ENCODE results near the gene PLOD2.

The PLOD2 gene

GRCh38 chr3:146181216-146181615, 20.2 kb upstream of the PLOD2 start:
- Histone ChIP-seq H3K4me3 (replicated peaks; ENCODE audit: insufficient read depth, low read length) (no peak overlapping the region), H3K27ac (replicated peaks) (no peak overlapping the region), H3K27me3 (ENCODE audit: insufficient read depth, poor library complexity, severe bottlenecking) (no peaks in the 10 kb centered on the region)
- no peak for TF ChIP-seq POLR2AphosphoS5 (IDR thresholded peaks at IDR 0.05; ENCODE audit: low read depth)
- TF ChIP-seq GABPA (IDR thresholded peaks at IDR 0.05; ENCODE audit: low read depth): no peak
- TF ChIP-seq SPI1 (IDR thresholded peaks at IDR 0.05; ENCODE audit: borderline replicate concordance, low read depth): no peak
- TF ChIP-seq CTCF (IDR thresholded peaks at IDR 0.05; ENCODE audit: insufficient read depth, low read length): no peak
- TF ChIP-seq, protein P1, sequence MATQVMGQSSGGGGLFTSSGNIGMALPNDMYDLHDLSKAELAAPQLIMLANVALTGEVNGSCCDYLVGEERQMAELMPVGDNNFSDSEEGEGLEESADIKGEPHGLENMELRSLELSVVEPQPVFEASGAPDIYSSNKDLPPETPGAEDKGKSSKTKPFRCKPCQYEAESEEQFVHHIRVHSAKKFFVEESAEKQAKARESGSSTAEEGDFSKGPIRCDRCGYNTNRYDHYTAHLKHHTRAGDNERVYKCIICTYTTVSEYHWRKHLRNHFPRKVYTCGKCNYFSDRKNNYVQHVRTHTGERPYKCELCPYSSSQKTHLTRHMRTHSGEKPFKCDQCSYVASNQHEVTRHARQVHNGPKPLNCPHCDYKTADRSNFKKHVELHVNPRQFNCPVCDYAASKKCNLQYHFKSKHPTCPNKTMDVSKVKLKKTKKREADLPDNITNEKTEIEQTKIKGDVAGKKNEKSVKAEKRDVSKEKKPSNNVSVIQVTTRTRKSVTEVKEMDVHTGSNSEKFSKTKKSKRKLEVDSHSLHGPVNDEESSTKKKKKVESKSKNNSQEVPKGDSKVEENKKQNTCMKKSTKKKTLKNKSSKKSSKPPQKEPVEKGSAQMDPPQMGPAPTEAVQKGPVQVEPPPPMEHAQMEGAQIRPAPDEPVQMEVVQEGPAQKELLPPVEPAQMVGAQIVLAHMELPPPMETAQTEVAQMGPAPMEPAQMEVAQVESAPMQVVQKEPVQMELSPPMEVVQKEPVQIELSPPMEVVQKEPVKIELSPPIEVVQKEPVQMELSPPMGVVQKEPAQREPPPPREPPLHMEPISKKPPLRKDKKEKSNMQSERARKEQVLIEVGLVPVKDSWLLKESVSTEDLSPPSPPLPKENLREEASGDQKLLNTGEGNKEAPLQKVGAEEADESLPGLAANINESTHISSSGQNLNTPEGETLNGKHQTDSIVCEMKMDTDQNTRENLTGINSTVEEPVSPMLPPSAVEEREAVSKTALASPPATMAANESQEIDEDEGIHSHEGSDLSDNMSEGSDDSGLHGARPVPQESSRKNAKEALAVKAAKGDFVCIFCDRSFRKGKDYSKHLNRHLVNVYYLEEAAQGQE (IDR thresholded peaks at IDR 0.05; ENCODE audit: insufficient replicate concordance, low read depth): no peak
- DNase-seq (ENCODE audit: low read depth in 1 of 2, low spot score in 1 of 2): no peak

GRCh38 chr3:146180376-146180775, 19.4 kb upstream of the PLOD2 start:
- TF ChIP-seq CTCF (IDR thresholded peaks at IDR 0.05; ENCODE audit: insufficient read depth, low read length) (no peak), GABPA (IDR thresholded peaks at IDR 0.05; ENCODE audit: low read depth) (no peak), SPI1 (IDR thresholded peaks at IDR 0.05; ENCODE audit: borderline replicate concordance, low read depth) (no peak), POLR2AphosphoS5 (IDR thresholded peaks at IDR 0.05; ENCODE audit: low read depth) (no peak)
- TF ChIP-seq, protein P1 (IDR thresholded peaks at IDR 0.05; ENCODE audit: insufficient replicate concordance, low read depth): no peak
- no peak for DNase-seq (ENCODE audit: low read depth in 1 of 2, low spot score in 1 of 2)

DNA sequence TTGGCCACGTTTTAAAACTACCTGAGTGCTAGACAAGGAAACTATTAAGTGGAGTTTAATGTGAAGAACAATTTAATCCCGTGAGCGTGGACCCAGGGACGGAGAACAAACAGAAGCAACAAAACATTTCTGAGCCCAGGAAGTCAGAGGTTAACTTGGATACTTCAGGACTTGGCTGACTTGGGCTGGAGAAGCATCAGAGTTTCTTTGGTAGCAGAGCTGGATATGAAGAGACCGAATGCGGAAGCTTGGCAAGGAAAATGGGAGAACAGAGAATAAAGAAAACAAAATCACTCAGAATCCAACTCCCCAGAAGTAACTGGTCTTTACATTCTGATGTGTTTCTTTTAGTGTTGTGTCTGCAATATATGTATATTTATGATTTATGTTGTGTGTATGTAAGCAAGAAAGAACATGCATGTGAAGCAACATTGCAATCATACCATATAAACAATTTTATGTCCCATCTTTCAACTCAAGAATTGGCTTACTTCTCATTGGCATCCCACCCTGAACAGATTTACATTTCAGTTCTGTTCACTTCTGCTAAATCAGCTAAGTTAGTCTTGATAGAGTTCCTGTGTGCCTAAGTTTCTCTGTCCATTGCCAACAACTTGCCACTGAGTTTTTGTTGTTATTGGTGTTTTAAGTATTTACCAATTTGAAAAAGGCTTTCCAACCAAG, 17.2 kb upstream of the PLOD2 start:
- H3K27me3 ChIP-seq (ENCODE audit: insufficient read depth, poor library complexity, severe bottlenecking): no peaks in the 10 kb centered on the region
- no peak for DNase-seq (ENCODE audit: low read depth in 1 of 2, low spot score in 1 of 2)
- TF ChIP-seq CTCF (IDR thresholded peaks at IDR 0.05; ENCODE audit: insufficient read depth, low read length): no peak
- TF ChIP-seq POLR2AphosphoS5 (IDR thresholded peaks at IDR 0.05; ENCODE audit: low read depth): no peak
- TF ChIP-seq GABPA (IDR thresholded peaks at IDR 0.05; ENCODE audit: low read depth): no peak
- TF ChIP-seq SPI1 (IDR thresholded peaks at IDR 0.05; ENCODE audit: borderline replicate concordance, low read depth): no peak
- TF ChIP-seq, protein P1 (IDR thresholded peaks at IDR 0.05; ENCODE audit: insufficient replicate concordance, low read depth): no peak
- no peak overlapping the region for H3K4me3 ChIP-seq (replicated peaks; ENCODE audit: insufficient read depth, low read length)
- H3K27ac ChIP-seq (replicated peaks): no peak overlapping the region

More at GRCh38 chr3:146180376-146180775, 19.4 kb upstream of the PLOD2 start:
- no peaks in the 10 kb centered on the region for H3K27me3 ChIP-seq (ENCODE audit: insufficient read depth, poor library complexity, severe bottlenecking)
- no peak overlapping the region for H3K4me3 ChIP-seq (replicated peaks; ENCODE audit: insufficient read depth, low read length)
- no peak overlapping the region for H3K27ac ChIP-seq (replicated peaks)

Measured in HL-60 (cell line).